ENCODE data around the gene TDRD5. TPM values are rescaled to one million over a fixed set of nuclear protein-coding genes. Genes with fewer than 3 reads are reported as not detected.
A peak's percentile ranks its signal among the peaks of the same experiment; 100 is the strongest.
"Not testable (repeated sequence)": the region's sequence is repeated elsewhere in the genome, so short reads cannot be mapped to it uniquely, and the experiment has no call there.

Gene TDRD5
- total RNA-seq, 1 donor from 2014 or later, result not detected

DNA sequence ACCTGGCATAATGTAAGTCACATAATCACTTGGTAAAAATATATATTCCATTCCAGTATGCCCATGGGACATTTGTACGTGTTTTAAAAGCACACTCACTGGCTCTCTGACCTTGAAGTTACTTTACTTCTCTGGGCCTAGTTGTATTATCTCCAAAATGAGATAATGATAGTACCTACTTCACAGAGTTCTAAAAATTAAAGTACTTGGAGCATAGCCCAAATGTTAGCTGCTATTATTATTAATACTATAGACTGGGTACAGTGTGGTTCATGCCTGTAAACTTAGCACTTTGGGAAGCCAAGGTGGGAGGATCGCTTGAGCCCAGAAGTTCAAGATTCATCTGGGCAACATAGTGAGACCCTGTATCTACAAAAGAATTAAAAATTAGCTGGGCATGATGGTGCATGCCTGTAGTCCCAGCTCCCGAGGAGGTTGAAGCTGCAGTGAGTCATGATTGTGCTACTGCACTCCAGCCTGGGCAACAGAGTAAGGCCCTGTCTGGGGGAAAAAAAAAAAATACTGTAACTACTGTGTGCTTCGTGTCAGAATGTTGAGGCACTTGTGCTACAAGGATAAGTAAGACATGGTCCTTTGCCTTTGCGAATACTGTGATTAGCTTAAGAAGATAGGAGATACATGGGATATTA is 45.7 kb downstream of the TDRD5 start:
- no peak overlapping the region for H3K4me3 Mint-ChIP-seq
- no peaks in the 10 kb centered on the region for H3K36me3 Mint-ChIP-seq (ENCODE audit: low read depth)
- no peaks in the 10 kb centered on the region for H3K4me1 Mint-ChIP-seq (ENCODE audit: low read depth)
- H3K27ac Mint-ChIP-seq, result no peak overlapping the region
- intact Hi-C loops (cut with micrococcal nuclease), result no loop called here
- H3K27me3 Mint-ChIP-seq (ENCODE audit: insufficient read depth), result no peaks in the 10 kb centered on the region
- DNase-seq (ENCODE audit: low spot score), result no peak
- no peaks in the 10 kb centered on the region for H3K9me3 Mint-ChIP-seq

DNA sequence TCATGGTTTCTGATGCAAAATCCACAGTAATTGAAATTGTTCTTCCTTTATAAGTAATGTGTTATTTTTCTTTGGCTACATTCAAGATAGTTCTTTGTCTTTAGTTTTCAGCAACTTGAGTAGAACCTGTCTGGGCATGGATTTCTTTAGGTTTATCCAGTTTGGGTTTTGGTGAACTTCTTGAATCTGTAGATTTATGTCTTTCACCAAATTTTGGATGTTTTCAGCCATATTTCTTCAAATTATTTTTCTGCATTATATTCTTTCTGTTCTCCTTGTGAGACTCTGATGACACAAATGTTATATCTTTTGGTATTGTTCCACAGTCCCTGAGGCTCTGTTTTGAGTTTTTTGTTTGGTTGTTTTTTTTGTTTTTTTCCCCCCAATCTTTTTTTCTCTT is 69.4 kb downstream of the TDRD5 start:
- H3K4me3 Mint-ChIP-seq, result no peak overlapping the region
- intact Hi-C loops (cut with micrococcal nuclease), result no loop called here

DNA sequence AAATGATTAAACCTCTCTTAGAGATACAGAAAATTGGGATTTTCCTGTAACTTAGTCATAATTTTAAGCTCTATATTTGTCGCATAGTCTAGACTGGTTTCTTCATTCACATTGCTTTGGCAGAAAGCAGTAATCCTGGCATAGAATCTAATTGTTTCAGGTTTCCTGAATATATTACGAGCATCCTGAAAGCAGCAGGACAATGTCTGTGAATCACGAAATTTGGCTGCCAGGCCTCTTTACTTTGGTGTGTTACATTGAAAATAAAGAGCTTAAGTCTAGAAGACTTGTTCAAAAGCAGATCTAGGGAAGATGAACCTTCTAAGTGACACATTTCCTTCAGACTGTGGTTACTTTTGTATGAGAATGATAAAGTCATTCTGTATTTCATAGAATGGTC is 72.2 kb downstream of the TDRD5 start:
- H3K4me3 Mint-ChIP-seq, result no peak overlapping the region

More for the DNA sequence above, 69.4 kb downstream of the TDRD5 start:
- Mint-ChIP-seq H3K27ac (no peak overlapping the region), H3K9me3 (peaks cover 5% of the 10 kb centered on the region), H3K4me1 (ENCODE audit: low read depth) (no peaks in the 10 kb centered on the region), H3K27me3 (ENCODE audit: insufficient read depth) (peaks cover 3% of the 10 kb centered on the region), H3K36me3 (ENCODE audit: low read depth) (no peaks in the 10 kb centered on the region)
- DNase-seq (ENCODE audit: low spot score), result no peak

DNA sequence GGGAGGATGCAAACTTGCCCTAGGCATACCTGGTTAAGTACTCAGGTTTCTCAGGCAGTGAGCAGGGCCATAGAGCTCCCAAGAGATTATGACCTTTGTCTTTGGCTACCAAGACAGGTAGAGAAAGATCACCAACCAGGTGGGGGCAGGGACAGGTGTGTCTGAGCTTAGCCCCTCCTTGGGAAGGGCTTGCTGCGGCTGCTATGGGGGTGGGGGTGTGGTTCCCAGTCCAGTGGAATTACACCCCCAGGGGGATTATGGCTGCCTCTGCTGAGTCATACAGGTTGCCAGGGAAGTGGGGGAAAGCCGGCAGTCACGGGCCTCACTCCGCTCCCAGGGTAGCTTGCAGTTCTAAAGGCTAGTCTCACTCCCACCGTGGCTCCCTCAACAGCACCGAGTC is 86.2 kb downstream of the TDRD5 start:
- Mint-ChIP-seq H3K4me1 (ENCODE audit: low read depth) (no peaks in the 10 kb centered on the region), H3K4me3 (no peak overlapping the region), H3K27me3 (ENCODE audit: insufficient read depth) (peaks cover 10% of the 10 kb centered on the region), H3K36me3 (ENCODE audit: low read depth) (no peaks in the 10 kb centered on the region), H3K9me3 (no peaks in the 10 kb centered on the region), H3K27ac (no peak overlapping the region)
- no peak for DNase-seq (ENCODE audit: low spot score)
- intact Hi-C loops (cut with micrococcal nuclease), result no loop called here

More for the DNA sequence above, 72.2 kb downstream of the TDRD5 start:
- H3K27ac Mint-ChIP-seq, result no peak overlapping the region
- peaks cover 5% of the 10 kb centered on the region for H3K9me3 Mint-ChIP-seq
- no peaks in the 10 kb centered on the region for H3K36me3 Mint-ChIP-seq (ENCODE audit: low read depth)
- H3K27me3 Mint-ChIP-seq (ENCODE audit: insufficient read depth), result peaks cover 10% of the 10 kb centered on the region
- no peaks in the 10 kb centered on the region for H3K4me1 Mint-ChIP-seq (ENCODE audit: low read depth)
- intact Hi-C loops (cut with micrococcal nuclease), result no loop called here
- DNase-seq (ENCODE audit: low spot score), result no peak

DNA sequence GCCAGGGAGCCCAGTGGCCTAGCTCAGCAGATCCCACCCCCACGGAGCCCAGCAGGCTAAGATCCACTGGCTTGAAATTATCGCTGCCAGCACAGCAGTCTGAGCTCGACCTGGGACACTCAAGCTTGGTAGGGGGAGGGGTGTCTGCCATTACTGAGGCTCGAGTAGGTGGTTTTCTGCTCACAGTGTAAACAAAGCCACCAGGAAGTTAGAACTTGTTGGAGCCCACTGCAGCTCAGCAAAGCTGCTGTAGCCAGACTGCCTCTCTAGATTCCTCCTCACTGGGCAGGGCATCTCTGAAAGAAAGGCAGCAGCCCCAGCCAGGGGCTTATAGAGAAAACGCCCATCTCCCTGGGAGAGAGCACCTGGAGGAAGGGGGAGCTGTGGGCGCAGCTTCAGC is 102.9 kb downstream of the TDRD5 start:
- H3K4me1 Mint-ChIP-seq (ENCODE audit: low read depth); DNase-seq (ENCODE audit: low spot score); H3K9me3 Mint-ChIP-seq; H3K36me3 Mint-ChIP-seq (ENCODE audit: low read depth); intact Hi-C loops (cut with micrococcal nuclease); H3K27ac Mint-ChIP-seq; H3K4me3 Mint-ChIP-seq: not testable (repeated sequence)
- peaks cover 15% of the 10 kb centered on the region for H3K27me3 Mint-ChIP-seq (ENCODE audit: insufficient read depth)

DNA sequence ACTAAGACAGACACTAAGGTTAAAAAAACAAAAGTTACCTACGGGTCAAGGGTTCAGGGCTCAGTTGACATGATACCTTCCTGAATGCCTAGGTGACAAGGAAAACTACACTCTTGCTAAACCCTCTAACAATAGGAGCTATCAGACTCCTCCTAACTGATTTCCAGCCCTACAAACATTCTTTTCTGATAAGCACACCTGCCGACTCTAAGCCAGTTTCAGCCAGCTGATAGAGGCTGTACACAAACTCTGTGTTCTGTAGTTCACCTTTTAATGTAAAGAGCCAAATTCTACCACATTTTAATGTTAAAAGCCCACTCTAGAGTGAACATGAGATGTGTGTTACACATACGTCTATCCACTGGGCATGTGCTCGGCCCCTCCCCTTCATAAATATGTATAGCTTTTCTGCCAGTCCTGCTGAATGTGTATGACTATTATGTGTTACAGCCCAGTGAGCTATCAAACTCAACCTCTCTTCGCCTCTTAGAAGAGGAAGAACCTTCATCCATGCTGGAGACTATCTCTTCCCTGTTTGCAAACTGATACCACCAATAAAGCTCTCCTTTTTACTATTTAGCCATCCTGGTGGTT is 111.4 kb downstream of the TDRD5 start:
- no peak for DNase-seq (ENCODE audit: low spot score)
- intact Hi-C loops (cut with micrococcal nuclease), result no loop called here
- H3K4me1 Mint-ChIP-seq (ENCODE audit: low read depth), result peaks cover 9% of the 10 kb centered on the region
- H3K27me3 Mint-ChIP-seq (ENCODE audit: insufficient read depth), result peaks cover 8% of the 10 kb centered on the region
- no peak overlapping the region for H3K4me3 Mint-ChIP-seq
- no peak overlapping the region for H3K27ac Mint-ChIP-seq
- H3K9me3 Mint-ChIP-seq, result no peaks in the 10 kb centered on the region
- H3K36me3 Mint-ChIP-seq (ENCODE audit: low read depth), result no peaks in the 10 kb centered on the region

DNA sequence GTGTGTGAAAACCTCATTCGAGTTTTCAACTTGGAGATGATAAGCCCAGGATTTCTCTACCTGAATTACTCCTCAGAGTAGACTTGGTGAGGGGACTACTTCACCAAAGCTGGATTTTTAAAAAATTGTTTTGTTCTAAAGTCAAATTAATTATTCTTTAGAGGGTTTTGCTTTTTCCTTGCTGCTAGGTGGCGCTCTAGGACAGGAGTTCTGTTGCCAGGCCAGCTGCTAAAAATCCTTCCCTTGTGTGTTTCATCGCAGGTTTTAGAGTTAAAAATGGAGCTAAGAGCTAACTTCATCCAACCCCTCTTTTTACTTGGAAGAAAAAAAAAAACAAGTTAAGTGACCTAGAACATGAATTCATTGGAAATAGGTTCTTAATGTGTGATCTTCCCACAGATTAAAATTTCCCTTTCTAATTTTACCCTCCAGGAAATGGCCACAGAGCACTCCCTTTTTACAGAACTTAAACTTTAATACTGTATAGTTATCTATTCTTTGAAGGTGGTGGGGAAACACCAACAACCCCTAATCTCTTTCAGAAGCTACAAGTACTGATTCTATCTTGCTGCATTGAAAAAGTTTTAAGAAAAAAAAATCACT is 114.8 kb downstream of the TDRD5 start:
- Mint-ChIP-seq H3K4me3 (no peak overlapping the region), H3K27ac (no peak overlapping the region), H3K9me3 (no peaks in the 10 kb centered on the region), H3K36me3 (ENCODE audit: low read depth) (no peaks in the 10 kb centered on the region), H3K27me3 (ENCODE audit: insufficient read depth) (peaks cover 3% of the 10 kb centered on the region), H3K4me1 (ENCODE audit: low read depth) (peaks cover 25% of the 10 kb centered on the region)
- intact Hi-C loops (cut with micrococcal nuclease), result loop anchor here (1.0 to 5.0 kb wide), 6 partner anchors 104 to 776 kb away; partner anchors contain the start of gene TOR1AIP1
- DNase-seq (ENCODE audit: low spot score), result peak; percentile 47

DNA sequence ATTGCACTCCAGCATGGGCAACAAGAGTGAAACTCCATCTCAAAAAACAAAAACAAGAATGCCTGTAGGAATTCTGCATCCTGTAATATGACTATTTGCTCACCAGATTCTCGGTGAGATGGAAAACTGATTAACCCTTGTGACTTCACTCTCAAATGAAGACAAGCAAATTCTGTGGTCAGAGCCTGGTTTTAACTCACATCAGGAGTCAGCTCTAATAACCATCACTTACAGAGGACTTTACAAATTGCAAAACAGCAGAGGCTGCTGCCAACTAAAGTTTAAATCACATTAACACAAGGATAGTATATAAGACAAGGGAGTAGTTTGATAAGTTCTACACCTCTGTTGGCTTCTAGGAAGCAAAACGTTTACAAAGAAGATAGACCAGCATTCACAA is 115.8 kb downstream of the TDRD5 start:
- peaks cover 4% of the 10 kb centered on the region for H3K9me3 Mint-ChIP-seq
- no peak overlapping the region for H3K27ac Mint-ChIP-seq
- H3K4me3 Mint-ChIP-seq, result no peak overlapping the region
- H3K4me1 Mint-ChIP-seq (ENCODE audit: low read depth), result peaks cover 25% of the 10 kb centered on the region
- no peak for DNase-seq (ENCODE audit: low spot score)
- peaks cover 3% of the 10 kb centered on the region for H3K27me3 Mint-ChIP-seq (ENCODE audit: insufficient read depth)
- intact Hi-C loops (cut with micrococcal nuclease), result loop anchor here (2.0 to 5.0 kb wide), 2 partner anchors 175 to 775 kb away; partner anchors contain the start of gene TOR1AIP1
- no peaks in the 10 kb centered on the region for H3K36me3 Mint-ChIP-seq (ENCODE audit: low read depth)

DNA sequence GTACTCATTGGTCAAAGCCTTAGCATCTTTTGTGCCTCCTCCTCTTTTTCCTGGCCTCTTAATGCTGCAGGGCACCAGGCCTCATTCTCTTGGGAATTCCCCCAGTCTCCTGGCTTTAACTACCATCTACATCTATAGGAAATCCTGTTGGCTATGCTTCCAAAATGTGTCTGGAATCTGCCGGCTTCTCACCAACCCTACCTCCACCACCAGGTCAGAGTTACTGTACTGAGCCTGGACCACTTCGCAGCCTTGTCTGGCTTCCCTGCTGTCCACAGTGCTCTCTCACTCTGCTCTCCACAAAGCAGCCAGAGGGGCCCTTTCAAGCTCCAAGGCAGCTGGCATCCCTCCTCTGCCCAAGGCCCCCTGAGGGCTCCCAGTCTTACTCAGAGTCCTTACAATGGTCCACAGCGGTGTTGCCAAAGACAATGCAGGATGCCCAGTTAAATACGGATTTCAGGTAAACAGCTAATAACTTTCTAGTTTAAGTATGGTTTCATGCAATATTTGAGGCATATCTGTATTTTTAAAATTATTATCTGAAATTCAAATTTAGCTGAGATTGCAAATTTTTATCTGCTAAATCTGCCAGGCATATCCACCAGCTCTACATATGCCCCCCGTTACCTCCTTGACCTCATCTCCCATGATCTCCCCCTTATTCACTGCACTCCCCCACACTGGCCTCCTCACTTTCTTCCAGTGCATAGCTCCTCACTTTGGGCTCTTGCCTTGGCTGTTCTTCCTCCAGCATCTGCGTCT is 117.0 kb downstream of the TDRD5 start:
- Mint-ChIP-seq H3K4me3 (no peak overlapping the region), H3K27me3 (ENCODE audit: insufficient read depth) (no peaks in the 10 kb centered on the region), H3K4me1 (ENCODE audit: low read depth) (peaks cover 25% of the 10 kb centered on the region), H3K36me3 (ENCODE audit: low read depth) (no peaks in the 10 kb centered on the region), H3K27ac (no peak overlapping the region), H3K9me3 (peaks cover 11% of the 10 kb centered on the region)
- no peak for DNase-seq (ENCODE audit: low spot score)
- intact Hi-C loops (cut with micrococcal nuclease), result loop anchor here (5.0 kb wide), 1 partner anchor 774 kb away; no protein-coding TSS in a partner anchor

DNA sequence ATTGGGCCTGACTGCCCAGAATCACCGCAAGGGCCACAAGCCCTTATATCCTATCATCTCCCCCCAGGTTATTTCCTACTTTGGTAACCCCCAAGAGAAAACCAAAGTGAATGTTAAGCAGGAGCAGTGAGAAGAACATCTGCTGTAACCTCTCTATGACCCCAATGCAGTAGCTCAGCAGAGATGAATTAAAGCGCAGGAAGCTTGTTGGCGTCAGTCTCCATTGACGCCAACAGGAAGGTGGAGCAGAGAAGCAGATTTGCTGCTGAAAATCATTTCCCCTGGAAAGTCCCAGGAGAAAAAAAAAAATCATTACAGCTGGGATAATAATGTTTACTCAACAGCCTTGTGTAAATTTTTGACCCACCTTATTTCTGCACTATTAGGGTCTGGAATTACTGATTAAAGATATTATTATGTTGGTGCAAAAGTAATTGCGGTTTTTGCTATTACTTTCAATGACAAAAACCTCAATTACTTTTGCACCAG is 118.3 kb downstream of the TDRD5 start:
- intact Hi-C loops (cut with micrococcal nuclease), result loop anchor here (5.0 kb wide), 1 partner anchor 772 kb away; no protein-coding TSS in a partner anchor
- peaks cover 22% of the 10 kb centered on the region for H3K9me3 Mint-ChIP-seq
- H3K36me3 Mint-ChIP-seq (ENCODE audit: low read depth), result no peaks in the 10 kb centered on the region
- peak; percentile 8 for DNase-seq (ENCODE audit: low spot score)
- H3K27ac Mint-ChIP-seq, result peak overlapping the region; percentile 54
- peaks cover 25% of the 10 kb centered on the region for H3K4me1 Mint-ChIP-seq (ENCODE audit: low read depth)
- H3K27me3 Mint-ChIP-seq (ENCODE audit: insufficient read depth), result no peaks in the 10 kb centered on the region
- H3K4me3 Mint-ChIP-seq, result peak overlapping the region; percentile 27

DNA sequence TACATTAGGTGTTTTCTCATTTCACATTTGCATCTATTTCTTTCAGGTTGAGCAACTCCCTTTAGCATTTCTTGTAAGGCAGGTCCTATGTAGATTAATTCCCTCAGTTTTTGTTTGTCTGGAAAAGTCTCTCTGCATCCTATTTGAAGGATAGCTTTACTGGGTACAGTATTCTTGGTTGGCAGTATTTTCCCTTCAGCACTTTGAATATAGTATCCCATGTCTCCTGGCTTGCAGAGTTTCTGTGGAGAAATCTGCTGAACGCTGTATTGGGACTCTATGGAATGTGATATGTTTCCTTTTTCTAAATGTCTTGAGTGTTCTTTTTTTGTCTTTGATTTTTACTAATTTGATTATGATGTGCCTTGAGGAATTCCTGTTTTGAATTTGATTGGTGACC is 122.5 kb downstream of the TDRD5 start:
- intact Hi-C loops (cut with micrococcal nuclease), result no loop called here
- Mint-ChIP-seq H3K36me3 (ENCODE audit: low read depth) (no peaks in the 10 kb centered on the region), H3K4me3 (no peak overlapping the region), H3K4me1 (ENCODE audit: low read depth) (peaks cover 12% of the 10 kb centered on the region), H3K9me3 (peaks cover 53% of the 10 kb centered on the region), H3K27me3 (ENCODE audit: insufficient read depth) (no peaks in the 10 kb centered on the region), H3K27ac (no peak overlapping the region)
- no peak for DNase-seq (ENCODE audit: low spot score)

DNA sequence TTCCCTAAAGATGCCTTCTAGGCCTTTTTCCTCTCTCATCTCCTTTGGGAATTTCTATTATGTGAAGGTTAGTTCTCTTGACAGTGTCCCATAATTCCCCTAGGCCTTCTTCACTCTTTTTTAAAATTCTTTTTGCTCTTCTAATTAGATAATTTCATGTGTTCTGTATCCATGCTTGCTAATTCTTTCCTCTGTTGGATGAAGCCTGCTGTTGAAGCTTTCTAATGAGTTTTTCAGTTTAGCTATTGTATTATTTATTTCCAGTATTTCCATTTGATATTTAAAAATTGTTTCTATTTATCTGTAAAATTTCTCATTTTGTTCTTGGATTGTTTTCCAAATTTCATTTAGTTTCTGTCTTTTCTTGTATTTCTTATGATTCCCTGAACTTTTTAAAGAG is 123.0 kb downstream of the TDRD5 start:
- peaks cover 56% of the 10 kb centered on the region for H3K9me3 Mint-ChIP-seq
- H3K27me3 Mint-ChIP-seq (ENCODE audit: insufficient read depth), result peaks cover 3% of the 10 kb centered on the region
- H3K4me1 Mint-ChIP-seq (ENCODE audit: low read depth), result peaks cover 8% of the 10 kb centered on the region
- intact Hi-C loops (cut with micrococcal nuclease), result no loop called here
- no peak for DNase-seq (ENCODE audit: low spot score)
- H3K36me3 Mint-ChIP-seq (ENCODE audit: low read depth), result no peaks in the 10 kb centered on the region
- no peak overlapping the region for H3K4me3 Mint-ChIP-seq
- no peak overlapping the region for H3K27ac Mint-ChIP-seq

Data from activated T-helper 1 cell treated with anti-CD3 and anti-CD28 coated beads, Interleukin-12 subunit alpha, Interleukin-12 subunit beta, Interleukin-2, Interleukin-4 antibody, amounts not matched to agents 30 ng/mL and 10 ng/mL and 1 ng/mL, durations not matched to agents 14 hours and 24 hours and 36 hours (primary cell).